ENCODE results near the gene HSPG2. TPM values are rescaled to one million over a fixed set of nuclear protein-coding genes. Genes with fewer than 3 reads are reported as not detected.

Gene HSPG2
- total and polyA plus RNA-seq, 4 experiments from 2014 or later, result 1.2 TPM; not detected in 2

- ChIA-PET POLR2A (ENCODE audit: partially characterized antibody) (no interaction called here), CTCF (ENCODE audit: partially characterized antibody) (no interaction called here)
- intact Hi-C loops (cut with micrococcal nuclease), result no loop called here
- Mint-ChIP-seq H3K4me3 (no peak overlapping the region), H3K36me3 (peaks cover 2 to 17% of the 10 kb centered on the region in 2 donors), H3K27ac (no peak overlapping the region), H3K9me3 (peaks cover 0 to 18% (median 14%) of the 10 kb centered on the region in 8 donors), H3K4me1 (no peaks in the 10 kb centered on the region), H3K27me3 (no peaks in the 10 kb centered on the region)
- Histone ChIP-seq H3K9me3 (ENCODE audit: control insufficient read depth in 1 of 2, low read length in 2 of 2) (peaks cover 0 to 6% of the 10 kb centered on the region in 2 donors), H3K4me1 (ENCODE audit: insufficient read depth, low read length) (no peaks in the 10 kb centered on the region), H3K4me3 (ENCODE audit: low read length in 2 of 2) (no peak overlapping the region), H3K27me3 (ENCODE audit: insufficient read depth, low read length) (no peaks in the 10 kb centered on the region), H3K27ac (ENCODE audit: low read depth, low read length) (no peak overlapping the region), H3K36me3 (ENCODE audit: insufficient read depth, low read length) (no peaks in the 10 kb centered on the region)
- DNase-seq, result no peak
These were observed 98.6 kb downstream of the HSPG2 start for GRCh38 chr1:21838359-21839157.

DNA sequence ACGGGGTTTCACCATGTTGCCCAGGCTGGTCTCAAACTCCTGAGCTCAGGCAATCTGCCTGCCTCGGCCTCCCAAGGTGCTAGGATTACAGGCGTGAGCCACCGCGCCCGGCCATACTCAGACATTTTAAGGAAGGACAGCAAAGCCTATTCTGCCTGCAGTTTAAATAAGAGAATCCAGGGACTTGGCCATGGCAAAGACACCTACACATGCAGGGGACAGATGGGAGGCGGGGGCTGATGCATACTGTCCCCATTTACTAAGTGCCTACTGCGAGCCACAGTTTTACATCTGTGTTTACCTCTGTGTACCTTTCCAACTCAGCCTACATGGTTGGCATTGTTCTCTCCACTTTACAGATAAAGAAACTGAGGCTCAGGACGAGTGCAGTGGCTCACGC lies 99.6 kb downstream of the HSPG2 start:
- DNase-seq, result no peak
- intact Hi-C loops (cut with micrococcal nuclease), result no loop called here
- Histone ChIP-seq H3K27me3 (ENCODE audit: insufficient read depth, low read length) (no peaks in the 10 kb centered on the region), H3K36me3 (ENCODE audit: insufficient read depth, low read length) (no peaks in the 10 kb centered on the region), H3K27ac (ENCODE audit: low read depth, low read length) (no peak overlapping the region), H3K4me1 (ENCODE audit: insufficient read depth, low read length) (no peaks in the 10 kb centered on the region), H3K9me3 (ENCODE audit: control insufficient read depth in 1 of 2, low read length in 2 of 2) (peaks cover 0 to 6% of the 10 kb centered on the region in 2 donors), H3K4me3 (ENCODE audit: low read length in 2 of 2) (no peak overlapping the region)
- Mint-ChIP-seq H3K4me3 (no peak overlapping the region), H3K4me1 (no peaks in the 10 kb centered on the region), H3K27me3 (no peaks in the 10 kb centered on the region), H3K27ac (no peak overlapping the region), H3K36me3 (peaks cover 2 to 22% of the 10 kb centered on the region in 2 donors), H3K9me3 (peaks cover 0 to 20% (median 16%) of the 10 kb centered on the region in 8 donors)
- POLR2A ChIA-PET (ENCODE audit: partially characterized antibody), result no interaction called here
- CTCF ChIA-PET (ENCODE audit: partially characterized antibody), result no interaction called here

- Histone ChIP-seq H3K4me3 (ENCODE audit: low read length in 2 of 2) (no peak overlapping the region), H3K27ac (ENCODE audit: low read depth, low read length) (no peak overlapping the region), H3K27me3 (ENCODE audit: insufficient read depth, low read length) (no peaks in the 10 kb centered on the region), H3K36me3 (ENCODE audit: insufficient read depth, low read length) (no peaks in the 10 kb centered on the region), H3K9me3 (ENCODE audit: control insufficient read depth in 1 of 2, low read length in 2 of 2) (peaks cover 0 to 6% of the 10 kb centered on the region in 2 donors), H3K4me1 (ENCODE audit: insufficient read depth, low read length) (no peaks in the 10 kb centered on the region)
- POLR2A ChIA-PET (ENCODE audit: partially characterized antibody), result no interaction called here
- intact Hi-C loops (cut with micrococcal nuclease), result no loop called here
- H3K4me3 Mint-ChIP-seq, result no peak overlapping the region
- no peak overlapping the region for H3K27ac Mint-ChIP-seq
- H3K9me3 Mint-ChIP-seq, result peaks cover 0 to 20% (median 16%) of the 10 kb centered on the region in 8 donors
- H3K36me3 Mint-ChIP-seq, result peaks cover 2 to 22% of the 10 kb centered on the region in 2 donors
- no peaks in the 10 kb centered on the region for H3K27me3 Mint-ChIP-seq
- CTCF ChIA-PET (ENCODE audit: partially characterized antibody), result no interaction called here
- no peak for DNase-seq
- no peaks in the 10 kb centered on the region for H3K4me1 Mint-ChIP-seq
These were observed 100.4 kb downstream of the HSPG2 start for GRCh38 chr1:21836729-21837128.

GRCh38 chr1:21836010-21836409 lies 101.1 kb downstream of the HSPG2 start:
- Mint-ChIP-seq H3K36me3 (peaks cover 2 to 22% of the 10 kb centered on the region in 2 donors), H3K4me1 (no peaks in the 10 kb centered on the region), H3K4me3 (no peak overlapping the region), H3K9me3 (peaks cover 0 to 20% (median 16%) of the 10 kb centered on the region in 8 donors), H3K27me3 (no peaks in the 10 kb centered on the region), H3K27ac (no peak overlapping the region)
- DNase-seq, result no peak
- Histone ChIP-seq H3K9me3 (ENCODE audit: control insufficient read depth in 1 of 2, low read length in 2 of 2) (peaks cover 0 to 6% of the 10 kb centered on the region in 2 donors), H3K27ac (ENCODE audit: low read depth, low read length) (no peak overlapping the region), H3K4me3 (ENCODE audit: low read length in 2 of 2) (no peak overlapping the region), H3K36me3 (ENCODE audit: insufficient read depth, low read length) (no peaks in the 10 kb centered on the region), H3K27me3 (ENCODE audit: insufficient read depth, low read length) (no peaks in the 10 kb centered on the region), H3K4me1 (ENCODE audit: insufficient read depth, low read length) (no peaks in the 10 kb centered on the region)
- POLR2A ChIA-PET (ENCODE audit: partially characterized antibody), result no interaction called here
- intact Hi-C loops (cut with micrococcal nuclease), result no loop called here
- CTCF ChIA-PET (ENCODE audit: partially characterized antibody), result no interaction called here

- ChIA-PET CTCF (ENCODE audit: partially characterized antibody) (no interaction called here), POLR2A (ENCODE audit: partially characterized antibody) (no interaction called here)
- intact Hi-C loops (cut with micrococcal nuclease), result no loop called here
- Histone ChIP-seq H3K9me3 (ENCODE audit: control insufficient read depth in 1 of 2, low read length in 2 of 2) (peaks cover 0 to 6% of the 10 kb centered on the region in 2 donors), H3K4me3 (ENCODE audit: low read length in 2 of 2) (no peak overlapping the region), H3K27me3 (ENCODE audit: insufficient read depth, low read length) (no peaks in the 10 kb centered on the region), H3K4me1 (ENCODE audit: insufficient read depth, low read length) (no peaks in the 10 kb centered on the region), H3K27ac (ENCODE audit: low read depth, low read length) (no peak overlapping the region), H3K36me3 (ENCODE audit: insufficient read depth, low read length) (no peaks in the 10 kb centered on the region)
- Mint-ChIP-seq H3K27ac (no peak overlapping the region), H3K9me3 (peaks cover 0 to 20% (median 16%) of the 10 kb centered on the region in 8 donors), H3K27me3 (no peaks in the 10 kb centered on the region), H3K36me3 (peaks cover 2 to 22% of the 10 kb centered on the region in 2 donors), H3K4me1 (no peaks in the 10 kb centered on the region), H3K4me3 (no peak overlapping the region)
- DNase-seq, result no peak
These were observed 102.4 kb downstream of the HSPG2 start for GRCh38 chr1:21834666-21835065.

DNA sequence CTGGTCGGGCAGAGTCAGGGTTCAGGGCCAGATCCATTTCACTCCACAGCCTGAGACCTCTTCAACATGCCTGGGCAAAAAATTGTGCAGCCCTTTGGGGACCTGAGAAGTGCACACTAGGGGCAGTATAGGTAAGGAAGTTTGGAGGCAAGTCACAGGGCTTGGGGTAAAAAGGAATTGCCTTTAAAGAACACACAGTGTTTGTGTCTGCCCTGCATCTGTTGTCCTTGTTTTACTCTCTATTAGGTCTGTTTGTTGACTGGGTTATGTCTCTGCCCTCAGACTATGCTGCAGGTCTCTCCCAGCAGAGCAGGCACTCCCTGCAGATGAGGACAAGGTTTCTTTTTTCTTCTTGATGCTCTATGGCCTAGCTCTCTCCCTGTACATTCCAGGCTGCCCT lies 103.0 kb downstream of the HSPG2 start:
- Mint-ChIP-seq H3K27me3 (no peaks in the 10 kb centered on the region), H3K4me1 (no peaks in the 10 kb centered on the region)
- intact Hi-C loops (cut with micrococcal nuclease), result no loop called here

GRCh38 chr1:21833392-21833976 lies 103.6 kb downstream of the HSPG2 start:
- Mint-ChIP-seq H3K27me3 (no peaks in the 10 kb centered on the region), H3K36me3 (peaks cover 2 to 22% of the 10 kb centered on the region in 2 donors), H3K4me3 (no peak overlapping the region), H3K4me1 (no peaks in the 10 kb centered on the region), H3K27ac (no peak overlapping the region), H3K9me3 (peaks cover 0 to 20% (median 16%) of the 10 kb centered on the region in 8 donors)
- ChIA-PET CTCF (ENCODE audit: partially characterized antibody) (no interaction called here), POLR2A (ENCODE audit: partially characterized antibody) (no interaction called here)
- no peaks in the 10 kb centered on the region for H3K4me1 ChIP-seq (ENCODE audit: insufficient read depth, low read length)
- H3K36me3 ChIP-seq (ENCODE audit: insufficient read depth, low read length), result no peaks in the 10 kb centered on the region
- intact Hi-C loops (cut with micrococcal nuclease), result no loop called here
- no peak overlapping the region for H3K27ac ChIP-seq (ENCODE audit: low read depth, low read length)
- H3K27me3 ChIP-seq (ENCODE audit: insufficient read depth, low read length), result no peaks in the 10 kb centered on the region
- no peak for DNase-seq
- H3K9me3 ChIP-seq (ENCODE audit: control insufficient read depth in 1 of 2, low read length in 2 of 2), result peaks cover 0 to 6% of the 10 kb centered on the region in 2 donors
- no peak overlapping the region for H3K4me3 ChIP-seq (ENCODE audit: low read length in 2 of 2)

More for the DNA sequence above, 103.0 kb downstream of the HSPG2 start:
- Histone ChIP-seq H3K27me3 (ENCODE audit: insufficient read depth, low read length) (no peaks in the 10 kb centered on the region), H3K4me1 (ENCODE audit: insufficient read depth, low read length) (no peaks in the 10 kb centered on the region), H3K9me3 (ENCODE audit: control insufficient read depth in 1 of 2, low read length in 2 of 2) (peaks cover 0 to 6% of the 10 kb centered on the region in 2 donors), H3K36me3 (ENCODE audit: insufficient read depth, low read length) (no peaks in the 10 kb centered on the region), H3K4me3 (ENCODE audit: low read length in 2 of 2) (no peak overlapping the region), H3K27ac (ENCODE audit: low read depth, low read length) (no peak overlapping the region)
- DNase-seq, result no peak
- Mint-ChIP-seq H3K36me3 (peaks cover 2 to 22% of the 10 kb centered on the region in 2 donors), H3K27ac (peak overlapping the region in 1 of 7 donors; percentile 41), H3K4me3 (no peak overlapping the region), H3K9me3 (peaks cover 0 to 20% (median 16%) of the 10 kb centered on the region in 8 donors)
- POLR2A ChIA-PET (ENCODE audit: partially characterized antibody), result no interaction called here
- CTCF ChIA-PET (ENCODE audit: partially characterized antibody), result no interaction called here

Data from CD4-positive, alpha-beta memory T cell (primary cell).